ENCODE results near the gene TEF. TPM values are rescaled to one million over a fixed set of nuclear protein-coding genes. Genes with fewer than 3 reads are reported as not detected.
"Not testable (repeated sequence)": the region's sequence is repeated elsewhere in the genome, so short reads cannot be mapped to it uniquely, and the experiment has no call there.

TEF gene
- total RNA-seq, 4 donors from 2014 or later: 8.5 to 73.7 (median 15.1) TPM

DNA sequence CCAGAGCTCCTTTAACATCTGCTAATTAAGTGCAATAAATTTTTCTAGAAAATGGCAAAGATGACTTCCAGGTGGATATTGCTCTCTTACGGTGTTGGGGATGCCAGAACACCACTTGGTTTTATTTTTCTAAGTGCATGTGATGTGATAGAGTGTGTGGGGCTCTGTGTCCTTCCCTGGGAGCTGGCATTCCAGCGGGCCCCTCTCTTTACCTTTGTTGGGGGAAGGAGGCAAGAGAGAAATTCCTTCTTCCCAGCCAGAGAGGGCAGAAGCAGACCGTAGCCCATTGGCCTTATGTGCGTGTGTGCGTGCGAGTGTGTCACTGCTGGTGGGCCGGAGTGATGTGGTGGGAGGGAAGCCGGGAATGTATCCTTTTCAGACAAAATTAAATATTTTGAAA lies 17.2 kb downstream of the TEF start:
- H3K4me3 ChIP-seq: no peak overlapping the region
- H3K27ac ChIP-seq: peak overlapping the region; percentile 0 to 17
- H3K9me3 ChIP-seq: no peaks in the 10 kb centered on the region
- TF ChIP-seq POLR2A (IDR thresholded peaks at IDR 0.05): no peak
- TF ChIP-seq, protein P1, sequence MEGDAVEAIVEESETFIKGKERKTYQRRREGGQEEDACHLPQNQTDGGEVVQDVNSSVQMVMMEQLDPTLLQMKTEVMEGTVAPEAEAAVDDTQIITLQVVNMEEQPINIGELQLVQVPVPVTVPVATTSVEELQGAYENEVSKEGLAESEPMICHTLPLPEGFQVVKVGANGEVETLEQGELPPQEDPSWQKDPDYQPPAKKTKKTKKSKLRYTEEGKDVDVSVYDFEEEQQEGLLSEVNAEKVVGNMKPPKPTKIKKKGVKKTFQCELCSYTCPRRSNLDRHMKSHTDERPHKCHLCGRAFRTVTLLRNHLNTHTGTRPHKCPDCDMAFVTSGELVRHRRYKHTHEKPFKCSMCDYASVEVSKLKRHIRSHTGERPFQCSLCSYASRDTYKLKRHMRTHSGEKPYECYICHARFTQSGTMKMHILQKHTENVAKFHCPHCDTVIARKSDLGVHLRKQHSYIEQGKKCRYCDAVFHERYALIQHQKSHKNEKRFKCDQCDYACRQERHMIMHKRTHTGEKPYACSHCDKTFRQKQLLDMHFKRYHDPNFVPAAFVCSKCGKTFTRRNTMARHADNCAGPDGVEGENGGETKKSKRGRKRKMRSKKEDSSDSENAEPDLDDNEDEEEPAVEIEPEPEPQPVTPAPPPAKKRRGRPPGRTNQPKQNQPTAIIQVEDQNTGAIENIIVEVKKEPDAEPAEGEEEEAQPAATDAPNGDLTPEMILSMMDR (IDR thresholded peaks at IDR 0.05): no peak
- DNase-seq: no peak
- H3K36me3 ChIP-seq: no peaks in the 10 kb centered on the region
- intact Hi-C loops (cut with DNase I; ENCODE audit: low total_unique reads): no loop called here
- peaks cover 8 to 11% of the 10 kb centered on the region in 2 donors for H3K4me1 ChIP-seq
- H3K27me3 ChIP-seq: no peaks in the 10 kb centered on the region

GRCh38 chr22:41401781-41402648 lies 20.3 kb downstream of the TEF start:
- H3K4me3 ChIP-seq: no peak overlapping the region
- no peaks in the 10 kb centered on the region for H3K9me3 ChIP-seq
- intact Hi-C loops (cut with DNase I; ENCODE audit: low total_unique reads): loop anchor here (5.0 kb wide), 2 partner anchors 115 to 130 kb away; no protein-coding TSS in a partner anchor
- DNase-seq: peak; percentile 40 to 60
- peak overlapping the region in 1 of 2 donors; percentile 29 for H3K27ac ChIP-seq
- no peaks in the 10 kb centered on the region for H3K36me3 ChIP-seq
- no peaks in the 10 kb centered on the region for H3K27me3 ChIP-seq
- TF ChIP-seq, protein P1 (IDR thresholded peaks at IDR 0.05): no peak
- no peak for TF ChIP-seq POLR2A (IDR thresholded peaks at IDR 0.05)
- peaks cover 4 to 11% of the 10 kb centered on the region in 2 donors for H3K4me1 ChIP-seq

DNA sequence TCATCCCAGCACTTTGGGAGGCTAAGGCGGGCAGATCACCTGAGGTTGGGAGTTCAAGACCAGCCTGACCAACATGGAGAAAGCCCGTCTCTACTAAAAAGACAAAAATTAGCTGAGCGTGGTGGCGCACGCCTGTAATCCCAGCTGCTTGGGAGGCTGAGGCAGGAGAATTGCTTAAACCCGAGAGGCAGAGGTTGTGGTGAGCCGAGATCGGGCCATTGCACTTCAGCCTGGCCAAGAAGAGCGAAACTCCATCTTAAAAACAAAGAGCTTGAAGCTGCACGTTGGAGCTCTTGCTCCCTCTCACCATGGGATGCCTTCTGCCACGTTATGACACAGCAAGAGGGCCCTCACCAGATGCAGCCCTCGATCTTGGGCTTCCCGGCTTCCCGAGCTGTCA lies 21.1 kb downstream of the TEF start:
- H3K36me3 ChIP-seq, H3K9me3 ChIP-seq, DNase-seq, H3K27ac ChIP-seq, H3K4me3 ChIP-seq, H3K27me3 ChIP-seq: not testable (repeated sequence)
- H3K4me1 ChIP-seq: peaks cover 4 to 11% of the 10 kb centered on the region in 2 donors
- intact Hi-C loops (cut with DNase I; ENCODE audit: low total_unique reads): loop anchor here (5.0 kb wide), 2 partner anchors 114 to 129 kb away; no protein-coding TSS in a partner anchor

DNA sequence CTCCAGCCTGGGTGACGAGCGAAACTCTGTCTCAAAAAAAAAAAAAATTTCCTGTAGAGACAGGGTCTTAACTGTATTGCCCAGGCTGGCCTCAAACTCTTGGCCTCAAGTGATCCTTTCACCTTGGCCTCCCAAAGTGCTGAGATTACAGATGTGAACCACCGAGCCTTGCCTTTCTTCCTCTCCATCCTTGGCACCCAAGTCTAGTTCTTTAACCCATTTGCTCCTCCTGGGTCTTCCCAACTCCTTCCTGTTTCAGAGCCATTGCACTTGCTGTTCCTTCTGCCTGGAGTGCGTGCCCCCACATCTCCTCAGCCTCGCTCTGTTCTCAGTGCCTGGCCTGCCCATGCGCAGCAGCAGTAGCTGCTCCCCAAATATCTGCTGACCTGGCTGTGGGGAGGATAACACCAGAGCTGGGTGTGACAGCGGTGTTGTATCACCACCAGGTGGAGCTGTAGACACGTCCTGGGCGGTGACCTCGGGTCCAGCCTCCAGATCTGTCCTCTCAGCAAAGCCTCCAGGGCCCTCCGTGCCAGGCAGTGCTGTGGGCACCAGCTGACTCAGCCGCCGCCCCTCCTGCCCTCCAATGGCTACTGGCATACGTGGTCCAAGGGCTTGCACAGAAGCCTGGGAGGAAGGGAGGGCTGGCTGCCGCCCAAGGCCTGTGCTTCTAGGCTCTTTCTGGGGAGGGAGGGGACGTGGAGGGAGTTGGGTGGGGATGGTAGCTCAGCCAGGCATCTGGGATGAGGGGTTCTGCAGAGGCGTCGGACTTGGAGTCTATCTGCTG lies 22.0 kb downstream of the TEF start:
- Histone ChIP-seq H3K4me3 (no peak overlapping the region), H3K4me1 (peaks cover 4 to 11% of the 10 kb centered on the region in 2 donors), H3K27ac (peak overlapping the region; percentile 32 to 34), H3K27me3 (no peaks in the 10 kb centered on the region), H3K36me3 (no peaks in the 10 kb centered on the region), H3K9me3 (no peaks in the 10 kb centered on the region)
- DNase-seq: peak; percentile 87 to 88
- TF ChIP-seq, protein P1 (IDR thresholded peaks at IDR 0.05): peak; percentile 96 to 99 (median 98)
- peak in 1 of 2 donors; percentile 48 for TF ChIP-seq POLR2A (IDR thresholded peaks at IDR 0.05)
- intact Hi-C loops (cut with DNase I; ENCODE audit: low total_unique reads): loop anchor here (5.0 kb wide), 2 partner anchors 114 to 129 kb away; no protein-coding TSS in a partner anchor

GRCh38 chr22:41405588-41405987 lies 23.8 kb downstream of the TEF start:
- TF ChIP-seq, protein P1 (IDR thresholded peaks at IDR 0.05): no peak
- TF ChIP-seq POLR2A (IDR thresholded peaks at IDR 0.05): no peak
- no peak overlapping the region for H3K4me3 ChIP-seq
- no peaks in the 10 kb centered on the region for H3K27me3 ChIP-seq
- peaks cover 10 to 11% of the 10 kb centered on the region in 2 donors for H3K4me1 ChIP-seq
- intact Hi-C loops (cut with DNase I; ENCODE audit: low total_unique reads): no loop called here
- H3K36me3 ChIP-seq: no peaks in the 10 kb centered on the region
- no peaks in the 10 kb centered on the region for H3K9me3 ChIP-seq
- no peak for DNase-seq
- no peak overlapping the region for H3K27ac ChIP-seq

Measured in uterus (tissue), 4 donors.